ENCODE data around the gene APOB. TPM values are rescaled to one million over a fixed set of nuclear protein-coding genes. Genes with fewer than 3 reads are reported as not detected.

APOB gene
- total RNA-seq, 1 donor = not detected

- Histone ChIP-seq H3K9me3 (ENCODE audit: low read depth, low read length) (no peaks in the 10 kb centered on the region), H3K4me1 (ENCODE audit: insufficient read depth, low read length) (no peaks in the 10 kb centered on the region), H3K27me3 (ENCODE audit: insufficient read depth, low read length) (no peaks in the 10 kb centered on the region), H3K4me3 (ENCODE audit: low read length) (no peak overlapping the region)
Measured at GRCh38 chr2:20999906-21000645, 43.8 kb downstream of the APOB start.

DNA sequence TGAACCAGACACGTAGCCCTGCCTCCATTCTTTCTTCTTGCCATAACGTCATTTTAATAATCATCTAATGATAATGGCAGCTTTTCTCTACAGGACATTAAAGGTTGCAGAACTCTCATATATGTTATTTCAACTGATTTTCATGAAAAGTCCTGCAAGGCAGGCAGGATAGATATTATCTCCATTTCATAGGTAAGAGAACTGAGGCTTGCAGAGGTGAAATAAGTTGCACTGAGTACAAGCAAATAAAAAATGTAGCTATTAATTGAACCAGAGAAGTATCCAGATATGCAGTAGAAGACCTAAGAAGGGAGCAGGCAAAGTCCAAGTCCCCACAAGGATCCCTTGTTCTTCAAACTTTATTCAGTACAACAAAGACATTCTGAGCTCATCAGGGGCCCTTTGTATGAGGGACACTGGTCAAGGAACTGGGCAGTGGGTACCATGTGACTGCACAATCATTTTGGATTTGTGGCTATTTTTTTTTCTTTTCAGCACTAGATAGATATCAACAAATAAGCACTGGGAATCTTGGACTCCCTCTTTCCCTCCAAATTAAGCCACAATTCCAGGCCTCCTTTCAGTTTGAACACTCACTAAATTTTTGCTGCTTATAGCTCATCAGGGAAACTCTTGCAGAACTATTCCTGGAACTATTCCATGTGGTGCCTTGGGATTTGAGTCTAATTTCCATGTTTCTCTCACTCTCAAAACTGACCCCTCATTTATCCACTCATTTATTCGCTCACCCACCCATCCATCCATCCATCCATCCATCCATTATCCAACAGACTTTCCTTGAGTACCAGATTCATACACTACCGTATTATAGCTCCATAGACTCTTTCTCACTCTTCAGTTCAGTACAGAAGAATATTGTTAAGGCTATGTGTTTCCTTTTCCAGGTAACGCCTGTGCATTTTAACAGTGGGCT, 44.6 kb downstream of the APOB start:
- no peak overlapping the region for H3K4me3 ChIP-seq (ENCODE audit: low read length)
- no peaks in the 10 kb centered on the region for H3K9me3 ChIP-seq (ENCODE audit: low read depth, low read length)
- no peaks in the 10 kb centered on the region for H3K27me3 ChIP-seq (ENCODE audit: insufficient read depth, low read length)
- H3K4me1 ChIP-seq (ENCODE audit: insufficient read depth, low read length) = no peaks in the 10 kb centered on the region

DNA sequence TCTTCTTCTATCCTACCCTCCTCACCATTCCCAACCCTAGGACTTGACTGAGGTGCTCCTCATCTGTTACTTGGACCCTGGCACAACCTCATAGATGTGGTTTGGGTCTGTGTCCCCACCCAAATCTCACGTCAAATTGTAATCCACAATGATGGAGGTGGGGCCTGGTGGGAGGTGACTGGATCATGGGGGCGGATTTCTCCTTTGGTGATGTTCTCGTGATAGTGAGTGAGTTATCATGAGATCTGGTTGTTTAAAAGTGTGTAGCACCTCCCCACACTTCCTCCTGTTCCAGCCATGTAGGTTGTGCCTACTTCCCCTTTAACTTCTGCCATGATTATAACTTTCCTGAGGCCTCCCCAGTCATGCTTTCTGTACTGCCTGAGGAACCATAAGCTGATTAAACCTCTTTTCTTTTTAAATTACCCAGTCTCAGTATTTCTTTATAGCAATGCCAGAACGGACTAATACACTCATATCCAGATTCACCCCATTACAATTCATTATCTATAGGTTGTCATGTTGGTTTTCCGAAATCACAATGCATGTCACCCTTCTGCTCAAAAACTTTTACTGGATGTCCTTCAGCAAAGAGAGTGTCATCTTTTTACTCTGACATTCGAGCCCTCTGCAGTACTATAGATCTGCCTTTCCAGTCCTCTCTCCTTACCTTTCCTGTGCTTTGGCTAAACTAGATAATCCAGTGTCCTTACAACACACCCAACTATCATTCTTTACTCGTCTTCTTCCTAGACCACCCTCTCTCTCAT, 45.7 kb downstream of the APOB start:
- no peaks in the 10 kb centered on the region for H3K27me3 ChIP-seq (ENCODE audit: insufficient read depth, low read length)
- H3K9me3 ChIP-seq (ENCODE audit: low read depth, low read length) = no peaks in the 10 kb centered on the region
- H3K4me3 ChIP-seq (ENCODE audit: low read length) = no peak overlapping the region
- H3K4me1 ChIP-seq (ENCODE audit: insufficient read depth, low read length) = no peaks in the 10 kb centered on the region

DNA sequence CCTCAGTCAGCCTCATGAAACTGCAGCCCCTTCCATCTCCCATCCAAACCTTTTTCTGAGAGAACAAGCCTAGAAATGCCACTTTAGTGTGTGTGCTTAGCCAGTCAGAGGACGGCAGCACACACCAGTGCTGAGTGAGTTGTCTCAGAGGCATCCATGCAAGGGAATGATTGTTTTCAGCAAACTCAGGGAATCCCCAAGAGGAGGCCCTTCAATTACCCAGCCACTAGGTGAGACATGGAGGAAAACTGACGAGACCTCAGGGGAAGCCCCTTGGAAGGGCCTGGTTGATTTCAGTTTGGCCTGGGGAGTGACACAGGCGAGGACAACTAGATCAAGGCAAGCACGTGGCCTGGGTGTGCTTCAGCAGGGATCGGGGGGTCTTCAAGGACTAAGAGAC, 49.7 kb downstream of the APOB start:
- H3K4me3 ChIP-seq (ENCODE audit: low read length) = no peak overlapping the region
- no peaks in the 10 kb centered on the region for H3K9me3 ChIP-seq (ENCODE audit: low read depth, low read length)
- H3K4me1 ChIP-seq (ENCODE audit: insufficient read depth, low read length) = no peaks in the 10 kb centered on the region
- H3K27me3 ChIP-seq (ENCODE audit: insufficient read depth, low read length) = no peaks in the 10 kb centered on the region

DNA sequence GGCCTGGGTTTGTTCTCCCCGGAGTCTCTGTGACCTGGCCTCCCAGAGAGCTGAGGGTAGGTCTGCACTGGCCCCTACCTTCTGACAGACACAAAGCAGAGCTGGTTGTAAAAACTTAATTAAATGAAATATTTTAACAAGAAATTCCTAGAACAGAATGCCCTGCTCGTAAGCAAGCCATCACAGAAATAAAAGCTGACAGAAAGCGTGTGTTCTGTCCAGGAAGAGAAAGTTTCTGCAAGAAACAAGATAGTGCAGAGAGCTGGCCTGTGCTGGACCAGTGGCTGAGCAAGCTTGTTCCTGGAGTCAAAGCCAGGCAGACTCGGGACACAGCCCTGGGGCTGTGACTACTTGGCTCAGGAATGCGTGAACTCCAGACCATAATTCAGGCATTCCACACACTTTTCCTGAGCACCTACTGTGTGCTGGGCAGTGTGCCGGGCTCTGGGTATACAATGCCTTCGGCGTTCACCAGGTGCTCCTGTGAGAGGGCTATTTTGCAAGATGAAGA, 51.6 kb downstream of the APOB start:
- H3K4me3 ChIP-seq (ENCODE audit: low read length) = no peak overlapping the region
- H3K4me1 ChIP-seq (ENCODE audit: insufficient read depth, low read length) = no peaks in the 10 kb centered on the region
- H3K9me3 ChIP-seq (ENCODE audit: low read depth, low read length) = no peaks in the 10 kb centered on the region
- H3K27me3 ChIP-seq (ENCODE audit: insufficient read depth, low read length) = no peaks in the 10 kb centered on the region

GRCh38 chr2:20990442-20991430, 53.1 kb downstream of the APOB start:
- Histone ChIP-seq H3K4me1 (ENCODE audit: insufficient read depth, low read length) (no peaks in the 10 kb centered on the region), H3K4me3 (ENCODE audit: low read length) (no peak overlapping the region), H3K27me3 (ENCODE audit: insufficient read depth, low read length) (no peaks in the 10 kb centered on the region), H3K9me3 (ENCODE audit: low read depth, low read length) (no peaks in the 10 kb centered on the region)

DNA sequence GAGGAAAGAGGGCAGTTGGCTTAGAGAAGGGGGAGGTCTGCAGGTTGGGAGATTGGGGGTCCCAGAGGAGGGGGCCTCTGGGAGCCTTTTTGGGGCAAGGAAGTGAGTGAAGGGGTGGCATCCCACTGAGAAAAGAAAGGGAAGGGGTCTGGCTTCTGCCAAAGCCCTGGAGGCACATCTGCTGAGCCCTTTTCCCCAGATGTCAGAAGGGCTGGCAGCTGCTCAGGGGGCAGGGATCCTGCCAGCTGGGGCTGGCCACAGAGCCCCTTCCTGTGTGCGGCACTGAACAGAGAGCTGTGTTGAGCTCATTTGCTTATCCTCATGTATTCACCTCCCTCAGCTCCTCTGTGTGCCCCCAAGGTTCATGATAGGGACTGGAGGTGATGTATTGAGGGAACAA, 54.5 kb downstream of the APOB start:
- H3K9me3 ChIP-seq (ENCODE audit: low read depth, low read length) = no peaks in the 10 kb centered on the region
- no peaks in the 10 kb centered on the region for H3K27me3 ChIP-seq (ENCODE audit: insufficient read depth, low read length)
- no peak overlapping the region for H3K4me3 ChIP-seq (ENCODE audit: low read length)
- no peaks in the 10 kb centered on the region for H3K4me1 ChIP-seq (ENCODE audit: insufficient read depth, low read length)

DNA sequence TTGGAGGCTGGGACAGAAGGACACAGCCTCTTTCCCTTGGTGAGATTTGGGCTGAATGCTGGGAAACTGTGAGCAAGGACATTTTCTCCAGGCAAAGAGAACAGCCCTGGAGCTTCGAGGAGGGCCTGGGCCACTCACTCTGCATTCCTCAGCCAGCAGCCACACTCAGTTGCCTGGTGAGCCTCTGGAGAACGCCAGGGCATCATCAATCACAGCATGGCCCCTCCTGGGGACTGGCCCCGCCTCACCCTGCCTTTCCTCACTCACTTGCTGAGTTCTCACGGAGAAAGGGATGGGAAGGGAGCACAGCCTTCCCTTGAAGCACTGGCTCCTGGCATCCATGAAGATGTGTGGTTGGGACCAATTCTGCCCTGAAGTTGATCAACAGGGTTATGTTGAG, 55.0 kb downstream of the APOB start:
- Histone ChIP-seq H3K9me3 (ENCODE audit: low read depth, low read length) (no peaks in the 10 kb centered on the region), H3K4me1 (ENCODE audit: insufficient read depth, low read length) (no peaks in the 10 kb centered on the region), H3K4me3 (ENCODE audit: low read length) (no peak overlapping the region), H3K27me3 (ENCODE audit: insufficient read depth, low read length) (no peaks in the 10 kb centered on the region)

GRCh38 chr2:20986024-20986939, 57.6 kb downstream of the APOB start:
- no peaks in the 10 kb centered on the region for H3K27me3 ChIP-seq (ENCODE audit: insufficient read depth, low read length)
- no peaks in the 10 kb centered on the region for H3K9me3 ChIP-seq (ENCODE audit: low read depth, low read length)
- H3K4me1 ChIP-seq (ENCODE audit: insufficient read depth, low read length) = no peaks in the 10 kb centered on the region
- H3K4me3 ChIP-seq (ENCODE audit: low read length) = no peak overlapping the region

DNA sequence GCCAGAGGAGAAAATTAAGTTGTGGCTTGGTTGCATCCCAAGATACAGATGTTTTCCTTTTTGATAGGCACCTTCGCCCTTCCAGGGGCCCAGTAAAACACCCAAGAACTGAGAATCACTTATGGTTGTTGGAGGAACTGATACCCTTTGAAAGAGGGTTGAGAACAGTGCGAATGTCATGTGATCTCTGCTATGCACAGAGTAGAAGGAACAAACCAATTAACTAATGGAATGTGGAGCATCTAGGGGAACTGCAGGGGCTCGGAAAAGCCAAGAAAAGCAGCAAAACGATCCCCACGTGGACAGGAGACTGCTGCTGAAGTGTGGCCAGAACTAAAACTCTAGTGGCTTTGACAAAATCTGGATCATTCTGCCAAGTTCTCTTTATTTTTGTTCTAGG, 58.8 kb downstream of the APOB start:
- Histone ChIP-seq H3K9me3 (ENCODE audit: low read depth, low read length) (no peaks in the 10 kb centered on the region), H3K4me1 (ENCODE audit: insufficient read depth, low read length) (no peaks in the 10 kb centered on the region), H3K4me3 (ENCODE audit: low read length) (no peak overlapping the region), H3K27me3 (ENCODE audit: insufficient read depth, low read length) (no peaks in the 10 kb centered on the region)

GRCh38 chr2:20984408-20984807, 59.5 kb downstream of the APOB start:
- no peak overlapping the region for H3K4me3 ChIP-seq (ENCODE audit: low read length)
- no peaks in the 10 kb centered on the region for H3K27me3 ChIP-seq (ENCODE audit: insufficient read depth, low read length)
- H3K9me3 ChIP-seq (ENCODE audit: low read depth, low read length) = no peaks in the 10 kb centered on the region
- H3K4me1 ChIP-seq (ENCODE audit: insufficient read depth, low read length) = no peaks in the 10 kb centered on the region

DNA sequence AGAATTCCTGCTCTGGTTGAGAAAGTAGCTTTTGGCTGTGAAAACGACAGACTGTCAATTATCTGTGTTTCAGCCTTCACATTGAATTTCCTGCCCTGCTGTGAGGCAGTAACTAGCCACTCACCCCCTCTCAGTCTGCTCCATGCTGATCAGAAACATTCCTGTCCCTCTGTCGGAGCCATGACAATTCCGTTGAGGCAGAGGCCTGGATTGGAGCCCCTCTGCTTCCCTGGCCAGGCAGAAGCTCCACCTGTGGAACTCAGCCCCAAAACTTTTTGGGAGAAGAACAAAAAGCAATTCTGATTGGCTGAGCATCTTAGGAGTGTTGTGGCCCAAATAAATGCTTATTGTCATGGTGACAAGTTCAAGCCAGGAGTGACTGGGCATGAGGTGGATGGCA, 60.0 kb downstream of the APOB start:
- H3K4me3 ChIP-seq (ENCODE audit: low read length) = no peak overlapping the region
- no peaks in the 10 kb centered on the region for H3K4me1 ChIP-seq (ENCODE audit: insufficient read depth, low read length)
- H3K9me3 ChIP-seq (ENCODE audit: low read depth, low read length) = no peaks in the 10 kb centered on the region
- no peaks in the 10 kb centered on the region for H3K27me3 ChIP-seq (ENCODE audit: insufficient read depth, low read length)

DNA sequence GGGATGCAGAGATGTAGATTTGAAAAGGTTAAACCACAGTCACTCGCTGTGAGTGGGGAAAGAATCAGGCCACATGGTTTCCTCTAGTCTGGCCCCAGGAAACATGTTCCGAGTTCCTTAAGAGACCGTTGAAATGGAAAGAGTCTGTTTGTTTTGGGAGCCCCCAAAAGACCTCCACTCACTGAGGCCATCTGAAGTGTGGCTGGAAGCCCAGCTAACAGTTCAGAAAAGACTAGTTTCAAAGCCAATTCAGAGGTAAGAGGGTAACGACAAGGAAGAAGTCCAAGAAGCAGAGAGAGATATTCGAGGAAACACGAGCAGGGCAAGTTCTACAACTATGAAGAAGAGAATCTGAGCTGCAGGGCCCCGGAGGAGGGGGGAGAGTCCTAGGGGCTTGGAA, 61.0 kb downstream of the APOB start:
- Histone ChIP-seq H3K4me1 (ENCODE audit: insufficient read depth, low read length) (no peaks in the 10 kb centered on the region), H3K4me3 (ENCODE audit: low read length) (no peak overlapping the region), H3K27me3 (ENCODE audit: insufficient read depth, low read length) (no peaks in the 10 kb centered on the region), H3K9me3 (ENCODE audit: low read depth, low read length) (no peaks in the 10 kb centered on the region)
